HepG2 (cell line): ENCODE measurements around the gene MARCHF6.

Source experiments
- EHMT2 ChIP-seq: fragments of 200-600 bp; sonication (generic); IDR thresholded peaks from 2 replicates; pipeline ENCODE4 v1.7.0; 2017; ENCODE audit warnings: antibody characterized with exemption, low read depth, low read length, borderline replicate concordance
- ERF ChIP-seq: IDR thresholded peaks from 2 replicates; pipeline ENCODE4 v1.6.1; 2018; ENCODE audit warnings: missing biosample characterization, missing genetic modification reagents
- HDAC1 ChIP-seq: sonication (generic); formaldehyde crosslinking; IDR thresholded peaks from 2 replicates; pipeline ENCODE4 v1.5.1; 2020; ENCODE audit warnings: mild to moderate bottlenecking, missing genetic modification reagents
- POLR2A ChIP-seq, 2 experiments: IDR thresholded peaks; 2 replicates each; pipeline ENCODE4 v1.6.1; 2011; ENCODE audit warnings: low read depth in 2 of 2, low read length in 2 of 2, mild to moderate bottlenecking in 1 of 2, moderate library complexity in 1 of 2; ENCODE audit not compliant: insufficient read depth in 1 of 2
- POLR2AphosphoS5 ChIP-seq: IDR thresholded peaks from 2 replicates; pipeline ENCODE4 v1.6.1; 2012; ENCODE audit warnings: low read depth, low read length
- SMARCC2 ChIP-seq: fragments of 450-650 bp; IDR thresholded peaks from 2 replicates; pipeline ENCODE4 v1.6.1; 2017; ENCODE audit warnings: antibody characterized with exemption, mild to moderate bottlenecking
- SOX6 ChIP-seq, 2 experiments: fragments of 450-650 bp in 1 of 2; sonication (generic) in 1 of 2; formaldehyde crosslinking in 1 of 2; IDR thresholded peaks; 2 replicates each; pipeline versions ENCODE4 v1.4.0 to v1.6.1; 2017 to 2020; ENCODE audit warnings: antibody characterized with exemption in 1 of 2, mild to moderate bottlenecking in 1 of 2, missing genetic modification reagents in 1 of 2
- ZBTB7A ChIP-seq: sonication (generic); formaldehyde crosslinking; IDR thresholded peaks from 2 replicates; pipeline ENCODE4 v1.8.0; 2022; ENCODE audit warnings: mild to moderate bottlenecking, missing genetic modification reagents
- ZNF121 ChIP-seq: sonication (generic); formaldehyde crosslinking; IDR thresholded peaks from 2 replicates; pipeline ENCODE4 v1.5.0; 2020; ENCODE audit warnings: mild to moderate bottlenecking, missing genetic modification reagents
- TF ChIP-seq, protein P1 (sequence below): sonication (generic); formaldehyde crosslinking; IDR thresholded peaks from 2 replicates; pipeline ENCODE4 v1.8.0; 2022; ENCODE audit warnings: missing genetic modification reagents, mild to moderate bottlenecking, moderate library complexity, borderline replicate concordance
- TF ChIP-seq, protein P2 (sequence below): sonication (generic); formaldehyde crosslinking; IDR thresholded peaks from 2 replicates; pipeline ENCODE4 v1.5.0; 2020; ENCODE audit warnings: mild to moderate bottlenecking, missing genetic modification reagents, moderate library complexity
- TF ChIP-seq, protein P3 (sequence below): IDR thresholded peaks from 2 replicates; pipeline ENCODE4 v1.6.1; 2012; ENCODE audit warnings: inconsistent platforms
- TF ChIP-seq, protein P4 (sequence below): sonication (generic); formaldehyde crosslinking; IDR thresholded peaks from 2 replicates; pipeline ENCODE4 v1.8.0; 2022; ENCODE audit warnings: missing genetic modification reagents, mild to moderate bottlenecking, borderline replicate concordance

DNA sequence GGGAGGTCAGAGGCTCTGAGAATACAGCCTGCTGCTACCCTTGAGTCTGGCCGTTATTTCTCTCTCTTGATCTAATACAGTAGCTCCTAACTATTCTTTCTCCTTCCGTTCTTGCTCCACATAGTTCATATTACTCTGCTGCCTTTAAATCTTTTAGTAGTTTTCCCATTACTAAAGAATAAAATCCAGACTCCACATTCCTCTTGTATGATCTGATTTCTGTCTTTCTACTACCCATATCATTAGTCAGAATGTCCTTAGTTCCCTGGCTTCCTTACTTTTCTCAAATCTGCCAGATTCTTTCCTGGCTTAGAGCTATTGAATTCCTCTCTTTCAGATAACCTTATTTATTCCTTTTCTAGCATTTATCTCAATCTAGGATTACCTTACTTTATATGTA, 40.0 kb downstream of the MARCHF6 start:
- TF ChIP-seq, protein P1, sequence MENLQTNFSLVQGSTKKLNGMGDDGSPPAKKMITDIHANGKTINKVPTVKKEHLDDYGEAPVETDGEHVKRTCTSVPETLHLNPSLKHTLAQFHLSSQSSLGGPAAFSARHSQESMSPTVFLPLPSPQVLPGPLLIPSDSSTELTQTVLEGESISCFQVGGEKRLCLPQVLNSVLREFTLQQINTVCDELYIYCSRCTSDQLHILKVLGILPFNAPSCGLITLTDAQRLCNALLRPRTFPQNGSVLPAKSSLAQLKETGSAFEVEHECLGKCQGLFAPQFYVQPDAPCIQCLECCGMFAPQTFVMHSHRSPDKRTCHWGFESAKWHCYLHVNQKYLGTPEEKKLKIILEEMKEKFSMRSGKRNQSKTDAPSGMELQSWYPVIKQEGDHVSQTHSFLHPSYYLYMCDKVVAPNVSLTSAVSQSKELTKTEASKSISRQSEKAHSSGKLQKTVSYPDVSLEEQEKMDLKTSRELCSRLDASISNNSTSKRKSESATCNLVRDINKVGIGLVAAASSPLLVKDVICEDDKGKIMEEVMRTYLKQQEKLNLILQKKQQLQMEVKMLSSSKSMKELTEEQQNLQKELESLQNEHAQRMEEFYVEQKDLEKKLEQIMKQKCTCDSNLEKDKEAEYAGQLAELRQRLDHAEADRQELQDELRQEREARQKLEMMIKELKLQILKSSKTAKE: no peak
- TF ChIP-seq SMARCC2 (no peak), POLR2A (IDR thresholded peaks at IDR 0.05; ENCODE audit: insufficient read depth in 1 of 2, low read depth in 2 of 2, low read length in 2 of 2) (no peak), ZNF121 (CRISPR knock-in tag) (no peak), EHMT2 (no peak), POLR2AphosphoS5 (no peak), ERF (CRISPR knock-in tag) (no peak), HDAC1 (CRISPR knock-in tag) (no peak), ZBTB7A (CRISPR knock-in tag) (no peak), SOX6 (IDR thresholded peaks at IDR 0.05) (no peak), SOX6 (CRISPR knock-in tag; IDR thresholded peaks at IDR 0.05) (no peak)
- TF ChIP-seq, protein P2, sequence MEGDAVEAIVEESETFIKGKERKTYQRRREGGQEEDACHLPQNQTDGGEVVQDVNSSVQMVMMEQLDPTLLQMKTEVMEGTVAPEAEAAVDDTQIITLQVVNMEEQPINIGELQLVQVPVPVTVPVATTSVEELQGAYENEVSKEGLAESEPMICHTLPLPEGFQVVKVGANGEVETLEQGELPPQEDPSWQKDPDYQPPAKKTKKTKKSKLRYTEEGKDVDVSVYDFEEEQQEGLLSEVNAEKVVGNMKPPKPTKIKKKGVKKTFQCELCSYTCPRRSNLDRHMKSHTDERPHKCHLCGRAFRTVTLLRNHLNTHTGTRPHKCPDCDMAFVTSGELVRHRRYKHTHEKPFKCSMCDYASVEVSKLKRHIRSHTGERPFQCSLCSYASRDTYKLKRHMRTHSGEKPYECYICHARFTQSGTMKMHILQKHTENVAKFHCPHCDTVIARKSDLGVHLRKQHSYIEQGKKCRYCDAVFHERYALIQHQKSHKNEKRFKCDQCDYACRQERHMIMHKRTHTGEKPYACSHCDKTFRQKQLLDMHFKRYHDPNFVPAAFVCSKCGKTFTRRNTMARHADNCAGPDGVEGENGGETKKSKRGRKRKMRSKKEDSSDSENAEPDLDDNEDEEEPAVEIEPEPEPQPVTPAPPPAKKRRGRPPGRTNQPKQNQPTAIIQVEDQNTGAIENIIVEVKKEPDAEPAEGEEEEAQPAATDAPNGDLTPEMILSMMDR: no peak
- TF ChIP-seq, protein P3, sequence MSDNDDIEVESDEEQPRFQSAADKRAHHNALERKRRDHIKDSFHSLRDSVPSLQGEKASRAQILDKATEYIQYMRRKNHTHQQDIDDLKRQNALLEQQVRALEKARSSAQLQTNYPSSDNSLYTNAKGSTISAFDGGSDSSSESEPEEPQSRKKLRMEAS: no peak
- TF ChIP-seq, protein P4, sequence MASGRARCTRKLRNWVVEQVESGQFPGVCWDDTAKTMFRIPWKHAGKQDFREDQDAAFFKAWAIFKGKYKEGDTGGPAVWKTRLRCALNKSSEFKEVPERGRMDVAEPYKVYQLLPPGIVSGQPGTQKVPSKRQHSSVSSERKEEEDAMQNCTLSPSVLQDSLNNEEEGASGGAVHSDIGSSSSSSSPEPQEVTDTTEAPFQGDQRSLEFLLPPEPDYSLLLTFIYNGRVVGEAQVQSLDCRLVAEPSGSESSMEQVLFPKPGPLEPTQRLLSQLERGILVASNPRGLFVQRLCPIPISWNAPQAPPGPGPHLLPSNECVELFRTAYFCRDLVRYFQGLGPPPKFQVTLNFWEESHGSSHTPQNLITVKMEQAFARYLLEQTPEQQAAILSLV (CRISPR knock-in tag): no peak
